HL-60 (cell line): Measurements from ENCODE around the gene SSH2.

Source experiments
- DNase-seq, 2 experiments: peaks; one replicate each; pipeline ENCODE4 v3.0.0-alpha.2; 2010 to 2020; ENCODE audit warnings: low read depth in 1 of 2, low spot score in 1 of 2
- H3K27ac ChIP-seq: fragments of 250-450 bp; sonication (Bioruptor Pico); replicated peaks from 2 replicates; pipeline ENCODE4 v1.5.1; 2020; ENCODE audit warnings: mild to moderate bottlenecking, moderate library complexity
- H3K27me3 ChIP-seq: fragments of 250-450 bp; sonication (Bioruptor Pico); 2 replicates; pipeline ENCODE4 v1.5.1; 2021; ENCODE audit warnings: mild to moderate bottlenecking, moderate library complexity; ENCODE audit not compliant: insufficient read depth, poor library complexity, severe bottlenecking
- H3K4me3 ChIP-seq: replicated peaks from 2 replicates; pipeline ENCODE4 v1.5.1; 2011; ENCODE audit warnings: mild to moderate bottlenecking, control low read depth, low read length; ENCODE audit not compliant: insufficient read depth
- GABPA ChIP-seq: IDR thresholded peaks from 2 replicates; pipeline ENCODE4 v1.6.1; 2012; ENCODE audit warnings: low read depth
- POLR2AphosphoS5 ChIP-seq: IDR thresholded peaks from 2 replicates; pipeline ENCODE4 v1.6.1; 2012; ENCODE audit warnings: low read depth
- SPI1 ChIP-seq: IDR thresholded peaks from 2 replicates; pipeline ENCODE4 v1.6.1; 2012; ENCODE audit warnings: low read depth, mild to moderate bottlenecking, borderline replicate concordance
- TF ChIP-seq, protein P1 (sequence below): IDR thresholded peaks from one replicate; pipeline ENCODE4 v1.5.1; 2011; ENCODE audit warnings: low read length, control low read depth, inconsistent platforms; ENCODE audit not compliant: insufficient read depth
- TF ChIP-seq, protein P2 (sequence below): IDR thresholded peaks from 2 replicates; pipeline ENCODE4 v1.6.1; 2012; ENCODE audit warnings: low read depth; ENCODE audit not compliant: insufficient replicate concordance

The SSH2 gene

DNA sequence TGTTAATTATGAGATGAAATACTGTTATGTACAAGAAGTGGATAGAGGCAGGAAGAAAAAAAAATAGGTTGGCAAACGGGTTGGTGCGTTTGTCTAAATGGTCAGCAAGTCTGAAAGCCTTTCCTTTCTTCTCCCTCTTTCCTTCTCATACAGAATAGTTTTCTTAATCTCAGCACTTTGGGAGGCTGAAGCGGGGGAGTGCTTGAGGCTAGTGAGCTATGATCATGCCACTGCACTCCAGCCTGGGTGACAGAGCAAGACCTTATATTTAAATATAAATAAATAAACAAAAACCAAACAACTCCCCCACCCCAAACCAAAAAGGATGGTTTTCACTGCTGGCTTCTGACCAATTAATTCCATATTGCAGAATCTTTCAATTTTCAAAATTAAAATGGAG, 232.7 kb downstream of the SSH2 start:
- DNase-seq: no peak
- Histone ChIP-seq H3K27ac (no peak overlapping the region), H3K4me3 (no peak overlapping the region), H3K27me3 (no peaks in the 10 kb centered on the region)
- TF ChIP-seq GABPA: no peak
- no peak for TF ChIP-seq SPI1
- TF ChIP-seq, protein P1, sequence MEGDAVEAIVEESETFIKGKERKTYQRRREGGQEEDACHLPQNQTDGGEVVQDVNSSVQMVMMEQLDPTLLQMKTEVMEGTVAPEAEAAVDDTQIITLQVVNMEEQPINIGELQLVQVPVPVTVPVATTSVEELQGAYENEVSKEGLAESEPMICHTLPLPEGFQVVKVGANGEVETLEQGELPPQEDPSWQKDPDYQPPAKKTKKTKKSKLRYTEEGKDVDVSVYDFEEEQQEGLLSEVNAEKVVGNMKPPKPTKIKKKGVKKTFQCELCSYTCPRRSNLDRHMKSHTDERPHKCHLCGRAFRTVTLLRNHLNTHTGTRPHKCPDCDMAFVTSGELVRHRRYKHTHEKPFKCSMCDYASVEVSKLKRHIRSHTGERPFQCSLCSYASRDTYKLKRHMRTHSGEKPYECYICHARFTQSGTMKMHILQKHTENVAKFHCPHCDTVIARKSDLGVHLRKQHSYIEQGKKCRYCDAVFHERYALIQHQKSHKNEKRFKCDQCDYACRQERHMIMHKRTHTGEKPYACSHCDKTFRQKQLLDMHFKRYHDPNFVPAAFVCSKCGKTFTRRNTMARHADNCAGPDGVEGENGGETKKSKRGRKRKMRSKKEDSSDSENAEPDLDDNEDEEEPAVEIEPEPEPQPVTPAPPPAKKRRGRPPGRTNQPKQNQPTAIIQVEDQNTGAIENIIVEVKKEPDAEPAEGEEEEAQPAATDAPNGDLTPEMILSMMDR: no peak
- TF ChIP-seq, protein P2, sequence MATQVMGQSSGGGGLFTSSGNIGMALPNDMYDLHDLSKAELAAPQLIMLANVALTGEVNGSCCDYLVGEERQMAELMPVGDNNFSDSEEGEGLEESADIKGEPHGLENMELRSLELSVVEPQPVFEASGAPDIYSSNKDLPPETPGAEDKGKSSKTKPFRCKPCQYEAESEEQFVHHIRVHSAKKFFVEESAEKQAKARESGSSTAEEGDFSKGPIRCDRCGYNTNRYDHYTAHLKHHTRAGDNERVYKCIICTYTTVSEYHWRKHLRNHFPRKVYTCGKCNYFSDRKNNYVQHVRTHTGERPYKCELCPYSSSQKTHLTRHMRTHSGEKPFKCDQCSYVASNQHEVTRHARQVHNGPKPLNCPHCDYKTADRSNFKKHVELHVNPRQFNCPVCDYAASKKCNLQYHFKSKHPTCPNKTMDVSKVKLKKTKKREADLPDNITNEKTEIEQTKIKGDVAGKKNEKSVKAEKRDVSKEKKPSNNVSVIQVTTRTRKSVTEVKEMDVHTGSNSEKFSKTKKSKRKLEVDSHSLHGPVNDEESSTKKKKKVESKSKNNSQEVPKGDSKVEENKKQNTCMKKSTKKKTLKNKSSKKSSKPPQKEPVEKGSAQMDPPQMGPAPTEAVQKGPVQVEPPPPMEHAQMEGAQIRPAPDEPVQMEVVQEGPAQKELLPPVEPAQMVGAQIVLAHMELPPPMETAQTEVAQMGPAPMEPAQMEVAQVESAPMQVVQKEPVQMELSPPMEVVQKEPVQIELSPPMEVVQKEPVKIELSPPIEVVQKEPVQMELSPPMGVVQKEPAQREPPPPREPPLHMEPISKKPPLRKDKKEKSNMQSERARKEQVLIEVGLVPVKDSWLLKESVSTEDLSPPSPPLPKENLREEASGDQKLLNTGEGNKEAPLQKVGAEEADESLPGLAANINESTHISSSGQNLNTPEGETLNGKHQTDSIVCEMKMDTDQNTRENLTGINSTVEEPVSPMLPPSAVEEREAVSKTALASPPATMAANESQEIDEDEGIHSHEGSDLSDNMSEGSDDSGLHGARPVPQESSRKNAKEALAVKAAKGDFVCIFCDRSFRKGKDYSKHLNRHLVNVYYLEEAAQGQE: no peak
- no peak for TF ChIP-seq POLR2AphosphoS5

DNA sequence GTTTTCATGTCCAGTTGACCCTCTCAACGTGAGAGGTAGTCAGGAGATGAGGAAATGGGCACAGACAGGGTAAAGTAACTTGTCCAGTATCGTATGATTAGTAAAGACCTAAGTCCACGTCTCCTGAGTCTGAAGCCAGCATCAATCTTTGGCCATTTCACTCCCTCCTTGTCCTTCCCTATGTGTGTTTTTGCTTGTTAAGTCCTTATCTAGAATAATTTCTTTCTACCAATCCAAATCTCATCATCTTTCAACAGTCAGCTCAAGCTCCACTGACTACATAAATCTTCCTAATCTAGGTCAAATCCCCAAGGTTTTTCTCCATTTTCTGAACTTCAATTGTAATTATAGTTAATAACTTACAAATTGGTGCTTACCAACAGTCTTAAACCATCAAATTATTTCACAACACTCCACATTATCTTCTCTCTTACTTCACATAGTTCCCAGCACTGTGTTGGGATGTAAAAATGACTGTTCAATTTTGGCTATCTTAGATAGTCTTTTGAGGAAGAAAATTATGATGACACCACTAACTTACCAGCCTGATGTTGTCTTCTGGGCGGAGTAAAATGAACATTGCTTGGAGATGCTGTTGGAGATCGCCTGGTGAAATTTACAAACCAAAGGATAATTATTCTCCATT, 235.0 kb downstream of the SSH2 start:
- no peak overlapping the region for H3K4me3 ChIP-seq
- TF ChIP-seq, protein P1: no peak
- TF ChIP-seq GABPA (no peak), POLR2AphosphoS5 (no peak), SPI1 (no peak)
- TF ChIP-seq, protein P2: no peak
- H3K27me3 ChIP-seq: no peaks in the 10 kb centered on the region
- DNase-seq: no peak
- H3K27ac ChIP-seq: no peak overlapping the region

DNA sequence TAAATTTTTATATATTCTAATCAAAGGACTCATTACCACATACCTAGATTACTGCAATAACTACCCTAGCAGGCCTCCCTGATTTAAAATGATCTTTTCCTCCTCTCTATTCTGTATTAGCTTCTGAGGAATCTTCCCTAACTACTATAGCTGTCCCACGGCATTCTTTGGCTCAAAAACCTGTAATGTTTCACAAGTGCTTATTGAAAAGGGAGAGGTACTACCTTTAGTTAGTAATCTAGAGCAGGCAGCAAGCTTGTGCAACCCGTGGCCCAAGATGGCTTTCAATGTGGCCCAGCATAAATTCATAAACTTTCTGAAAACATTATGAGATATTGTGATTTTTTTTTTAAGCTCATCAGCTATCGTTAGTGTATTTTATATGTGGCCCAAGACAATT, 236.3 kb downstream of the SSH2 start:
- no peak for DNase-seq
- Histone ChIP-seq H3K4me3 (no peak overlapping the region), H3K27me3 (no peaks in the 10 kb centered on the region), H3K27ac (no peak overlapping the region)
- TF ChIP-seq, protein P1: no peak
- no peak for TF ChIP-seq POLR2AphosphoS5
- TF ChIP-seq, protein P2: no peak
- TF ChIP-seq GABPA: no peak
- no peak for TF ChIP-seq SPI1
